DND-41 (cell line): ENCODE data around the gene CXXC1.

Experiments used
- ATAC-seq: fragments of 200-7000 bp; cut with Tn5 transposase; 3 replicates; pipeline ENCODE4 v1.9.1; 2021; ENCODE audit warnings: low read depth; ENCODE audit not compliant: insufficient read depth
- DNase-seq: peaks from one replicate; pipeline ENCODE4 v3.0.0-alpha.2; 2020
- H2AFZ ChIP-seq: 2 replicates; pipeline ENCODE4 v1.6.0; 2012; ENCODE audit warnings: low read depth, low read length
- H3K27ac ChIP-seq: 2 replicates; pipeline ENCODE4 v1.5.1; 2012; ENCODE audit warnings: low read length, inconsistent platforms
- H3K27me3 ChIP-seq: fragments of 200-600 bp; sonication (generic); 2 replicates; pipeline ENCODE4 v1.6.0; 2012; ENCODE audit warnings: low read length, mild to moderate bottlenecking, inconsistent platforms; ENCODE audit not compliant: insufficient read depth, poor library complexity
- H3K36me3 ChIP-seq: 2 replicates; pipeline ENCODE4 v1.5.1; 2012; ENCODE audit warnings: low read length, inconsistent platforms; ENCODE audit not compliant: insufficient read depth
- H3K4me1 ChIP-seq: 2 replicates; pipeline ENCODE4 v1.5.1; 2012; ENCODE audit warnings: mild to moderate bottlenecking, low read length; ENCODE audit not compliant: insufficient read depth
- H3K4me2 ChIP-seq: 2 replicates; pipeline ENCODE4 v1.6.0; 2012; ENCODE audit warnings: mild to moderate bottlenecking, moderate library complexity, low read length, inconsistent platforms; ENCODE audit not compliant: insufficient read depth
- H3K4me3 ChIP-seq, 2 experiments: fragments of 200-600 bp in 1 of 2; shearing (Covaris generic) in 1 of 2; 2 replicates each; pipeline ENCODE4 v1.5.1; 2012 to 2016; ENCODE audit warnings: inconsistent platforms in 2 of 2, low read length in 2 of 2, mild to moderate bottlenecking in 2 of 2, low read depth in 1 of 2, moderate library complexity in 1 of 2
- H3K79me2 ChIP-seq: 2 replicates; pipeline ENCODE4 v1.6.0; 2012; ENCODE audit warnings: low read length, inconsistent platforms; ENCODE audit not compliant: insufficient read depth
- H3K9ac ChIP-seq: 2 replicates; pipeline ENCODE4 v1.6.0; 2012; ENCODE audit warnings: low read depth, mild to moderate bottlenecking, inconsistent platforms, low read length, moderate library complexity
- H3K9me3 ChIP-seq: 2 replicates; pipeline ENCODE4 v1.5.1; 2012; ENCODE audit warnings: low read length, moderate library complexity, mild to moderate bottlenecking, inconsistent platforms; ENCODE audit not compliant: insufficient read depth, severe bottlenecking
- H4K20me1 ChIP-seq: 2 replicates; pipeline ENCODE4 v1.6.0; 2012; ENCODE audit warnings: low read length; ENCODE audit not compliant: insufficient read depth
- CTCF ChIP-seq: IDR thresholded peaks from 2 replicates; pipeline ENCODE4 v1.5.1; 2012; ENCODE audit warnings: borderline replicate concordance, low read length, moderate library complexity, mild to moderate bottlenecking; ENCODE audit not compliant: poor library complexity, severe bottlenecking; ENCODE audit errors: extremely low read depth
- EZH2 ChIP-seq: IDR thresholded peaks from 3 replicates; pipeline ENCODE4 v1.6.1; 2012; ENCODE audit warnings: borderline replicate concordance, low read depth, mild to moderate bottlenecking, moderate library complexity, low read length, inconsistent platforms; ENCODE audit not compliant: severe bottlenecking

CXXC1 gene

DNA sequence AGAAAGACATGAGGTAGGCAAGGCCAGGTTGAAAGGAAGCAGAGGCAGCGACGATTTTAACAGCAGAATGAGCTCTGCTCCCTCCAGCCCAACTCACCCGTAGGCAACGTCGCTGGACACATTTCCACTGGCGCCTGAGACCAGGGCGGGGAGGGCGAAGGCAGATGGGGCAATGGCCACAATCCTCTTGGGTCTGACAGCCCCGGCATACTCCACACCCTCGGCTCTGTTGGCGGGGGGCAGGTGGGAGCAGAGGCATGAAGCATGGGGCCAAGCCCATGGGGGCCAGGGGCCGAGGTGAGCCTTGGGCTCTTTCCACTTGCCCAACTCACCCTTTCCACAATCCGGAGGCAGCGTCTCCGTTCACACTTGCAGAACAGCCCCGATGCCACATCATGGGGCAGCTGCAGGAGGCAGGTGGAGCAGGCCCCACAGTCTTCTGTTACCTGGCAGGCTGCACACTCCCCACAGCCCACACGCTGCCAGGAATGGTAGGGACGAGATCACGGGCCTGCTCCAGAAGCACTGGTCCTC, 11.9 kb downstream of the CXXC1 start:
- Histone ChIP-seq H3K4me1 (peaks cover 25% of the 10 kb centered on the region), H2AFZ (no peak overlapping the region), H3K36me3 (peaks cover 94% of the 10 kb centered on the region), H4K20me1 (peaks cover 24% of the 10 kb centered on the region; the same call in 1 of the 2 replicates), H3K4me3 (no peak overlapping the region), H3K9me3 (no peaks in the 10 kb centered on the region), H3K4me2 (no peak overlapping the region), H3K9ac (no peak overlapping the region), H3K79me2 (peaks cover 25% of the 10 kb centered on the region), H3K27ac (no peak overlapping the region), H3K27me3 (no peaks in the 10 kb centered on the region)
- TF ChIP-seq EZH2 (no peak), CTCF (no peak)
- no peak for ATAC-seq
- no peak for DNase-seq

GRCh38 chr18:50274941-50275340, 12.6 kb downstream of the CXXC1 start:
- peaks cover 100% of the 10 kb centered on the region for H3K36me3 ChIP-seq

DNA sequence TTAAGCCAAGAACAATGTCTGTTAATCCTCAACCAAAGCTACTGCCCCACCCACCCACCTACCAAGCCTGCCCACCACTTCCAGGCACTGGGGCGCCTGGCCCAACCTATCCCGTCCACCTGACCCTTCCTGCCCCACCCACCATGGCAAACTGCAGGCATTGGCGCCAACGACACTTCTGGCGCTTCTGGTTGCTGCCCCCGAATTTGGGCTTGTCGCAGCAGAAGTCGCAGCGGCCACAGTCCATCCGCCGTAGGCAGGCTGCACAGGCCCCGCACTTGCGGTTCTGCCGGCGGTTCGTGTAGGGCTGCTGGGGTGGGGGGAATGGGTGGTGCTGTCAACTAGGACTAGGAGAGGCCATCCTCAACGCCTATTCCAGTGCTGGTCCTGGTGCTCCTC, 13.4 kb downstream of the CXXC1 start:
- no peak overlapping the region for H2AFZ ChIP-seq
- H3K9ac ChIP-seq, result no peak overlapping the region
- H3K27ac ChIP-seq, result no peak overlapping the region
- TF ChIP-seq EZH2 (no peak), CTCF (no peak)
- peaks cover 21% of the 10 kb centered on the region; the same call in 1 of the 2 replicates for H4K20me1 ChIP-seq
- DNase-seq (no peak), ATAC-seq (no peak)
- H3K4me3 ChIP-seq, result no peak overlapping the region
- H3K9me3 ChIP-seq, result no peaks in the 10 kb centered on the region
- H3K79me2 ChIP-seq, result peaks cover 10% of the 10 kb centered on the region
- H3K4me1 ChIP-seq, result peaks cover 10% of the 10 kb centered on the region
- H3K27me3 ChIP-seq, result no peaks in the 10 kb centered on the region
- peaks cover 100% of the 10 kb centered on the region for H3K36me3 ChIP-seq
- H3K4me2 ChIP-seq, result no peak overlapping the region

More at GRCh38 chr18:50274941-50275340, 12.6 kb downstream of the CXXC1 start:
- Histone ChIP-seq H2AFZ (no peak overlapping the region), H3K27me3 (no peaks in the 10 kb centered on the region), H4K20me1 (peaks cover 24% of the 10 kb centered on the region; the same call in 1 of the 2 replicates), H3K4me1 (peaks cover 19% of the 10 kb centered on the region), H3K79me2 (peaks cover 19% of the 10 kb centered on the region), H3K4me2 (no peak overlapping the region), H3K4me3 (no peak overlapping the region), H3K9me3 (no peaks in the 10 kb centered on the region), H3K9ac (no peak overlapping the region), H3K27ac (no peak overlapping the region)
- TF ChIP-seq CTCF (no peak), EZH2 (no peak)
- DNase-seq, result no peak
- ATAC-seq, result no peak
